GM18511 (cell line): Measurements from ENCODE around the gene FAM98C.
"Not testable (repeated sequence)": the region's sequence is repeated elsewhere in the genome, so short reads cannot be mapped to it uniquely, and the experiment has no call there.

Experiments
- ATAC-seq: cut with Tn5 transposase; IDR thresholded peaks from one replicate; pipeline ENCODE4 v1.9.1; 2021; ENCODE audit warnings: mild to moderate bottlenecking, moderate library complexity; ENCODE audit not compliant: unreplicated experiment

FAM98C gene

GRCh38 chr19:38425222-38425809 lies 22.4 kb downstream of the FAM98C start:
- ATAC-seq = no peak

DNA sequence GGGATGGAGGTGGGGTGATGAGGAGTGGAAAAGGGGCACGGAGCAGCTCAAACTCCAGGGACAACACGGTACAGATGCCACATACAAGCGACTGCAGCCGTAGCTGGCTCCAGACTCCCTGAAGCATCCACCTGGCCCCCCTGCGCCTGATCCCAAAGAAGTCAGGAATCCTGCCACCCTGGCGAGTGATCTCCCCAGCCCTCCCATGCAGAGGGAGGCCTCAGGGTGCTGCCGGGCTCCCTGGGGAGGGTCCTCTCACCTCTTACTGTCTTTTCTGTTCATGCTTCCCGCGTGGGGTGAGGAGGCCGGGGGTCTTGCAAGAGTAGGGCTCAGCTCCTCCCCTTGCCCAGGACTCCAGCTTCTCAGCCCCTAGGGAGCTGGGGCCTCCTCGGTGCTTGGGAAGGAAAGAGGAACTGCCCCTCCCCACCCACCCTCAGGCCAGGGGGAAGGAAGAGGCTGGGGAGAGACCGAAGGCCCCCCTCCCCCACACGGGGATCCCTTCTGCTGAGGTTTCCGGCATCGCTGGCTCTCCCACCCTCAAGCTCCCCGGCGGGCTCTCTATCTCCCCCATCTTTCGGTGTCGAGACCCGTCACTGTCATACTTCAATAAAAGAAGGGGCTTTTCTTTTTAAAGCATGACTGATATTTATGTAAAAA lies 23.0 kb downstream of the FAM98C start, which contains the start of gene RASGRP4:
Gene RASGRP4 (minus strand): TSS at position 410 of the 657 bp plus-strand sequence. CDS start 128 bp downstream, at position 282.
- ATAC-seq = no peak

DNA sequence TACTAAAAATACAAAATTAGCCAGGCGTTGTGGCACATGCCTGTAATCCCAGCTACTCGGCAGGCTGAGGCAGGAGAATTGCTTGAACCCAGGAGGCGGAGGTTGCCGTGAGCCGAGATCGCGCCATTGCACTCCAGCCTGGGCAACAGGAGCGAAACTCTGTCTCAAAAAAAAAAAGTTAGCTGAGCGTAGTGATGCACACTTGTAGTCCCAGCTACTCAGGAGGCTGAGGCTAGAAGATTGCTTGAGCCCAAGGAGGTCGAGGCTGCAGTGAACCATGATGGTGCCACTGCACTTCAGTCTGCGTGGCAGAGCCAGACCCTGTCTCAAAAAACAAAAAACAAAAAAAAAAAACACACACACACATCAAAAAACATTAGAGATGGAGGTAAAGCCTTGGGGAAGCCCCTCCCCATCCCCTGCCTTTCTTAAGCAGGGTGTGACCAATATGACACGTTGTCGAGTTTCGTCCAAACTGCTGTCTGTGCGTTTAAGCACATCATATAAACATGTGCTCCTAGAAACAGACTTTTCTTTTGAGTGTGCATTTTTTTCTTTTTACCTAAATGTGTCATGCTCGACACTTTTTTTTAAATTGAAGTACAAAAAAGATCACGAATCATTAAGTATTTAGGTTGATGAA lies 24.3 kb downstream of the FAM98C start:
- ATAC-seq = not testable (repeated sequence)

GRCh38 chr19:38429055-38429810 lies 26.3 kb downstream of the FAM98C start:
- ATAC-seq = no peak

- ATAC-seq = no peak
These were observed 26.9 kb downstream of the FAM98C start for GRCh38 chr19:38429811-38430156.

GRCh38 chr19:38430931-38431330 lies 28.0 kb downstream of the FAM98C start:
- no peak for ATAC-seq

GRCh38 chr19:38433268-38433733 lies 30.4 kb downstream of the FAM98C start, which contains the start of gene RYR1:
Gene RYR1 (plus strand): TSS chr19:38433691. CDS start chr19:38433830, 139 bp downstream.
- ATAC-seq = no peak

- no peak for ATAC-seq
These were observed 31.7 kb downstream of the FAM98C start for GRCh38 chr19:38434549-38435051.

- no peak for ATAC-seq
These were observed 34.4 kb downstream of the FAM98C start for GRCh38 chr19:38437295-38437694.

DNA sequence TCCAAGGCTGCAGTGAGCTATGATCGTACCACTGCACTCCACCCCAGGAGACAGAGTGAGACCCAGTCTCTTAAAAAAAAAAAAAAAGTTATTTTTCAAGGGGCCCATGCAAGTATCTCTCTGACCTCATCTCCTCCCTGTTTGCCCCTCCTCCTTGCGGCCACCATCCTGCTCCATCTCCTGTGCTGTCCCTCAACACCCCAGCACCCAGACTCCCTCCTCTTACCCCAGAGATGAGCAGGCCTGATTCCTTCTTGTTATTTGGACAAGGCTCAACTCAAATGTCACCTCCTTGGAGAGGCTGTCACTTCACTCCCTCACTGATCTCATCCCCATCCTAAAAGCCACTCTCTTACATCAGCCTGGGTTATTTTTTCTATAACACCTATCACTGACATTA lies 35.0 kb downstream of the FAM98C start:
- ATAC-seq = no peak

DNA sequence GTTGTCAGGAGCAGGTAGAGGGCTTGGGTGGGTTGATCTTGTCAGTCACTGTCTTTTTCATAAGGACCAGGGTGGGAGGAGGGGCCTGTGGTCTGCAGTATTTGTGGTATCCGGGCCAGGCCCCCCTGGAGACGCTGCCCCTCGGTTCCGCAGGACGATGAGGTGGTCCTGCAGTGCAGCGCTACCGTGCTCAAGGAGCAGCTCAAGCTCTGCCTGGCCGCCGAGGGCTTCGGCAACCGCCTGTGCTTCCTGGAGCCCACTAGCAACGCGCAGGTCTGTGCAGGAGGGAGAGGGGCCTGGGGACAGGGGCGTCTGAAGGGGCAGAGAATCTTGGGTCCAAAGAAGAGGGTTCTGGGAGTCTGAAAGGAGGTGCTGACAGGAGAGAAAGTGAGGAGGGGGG lies 37.7 kb downstream of the FAM98C start:
- ATAC-seq = no peak

- no peak for ATAC-seq
These were observed 38.9 kb downstream of the FAM98C start for GRCh38 chr19:38441657-38442348.

GRCh38 chr19:38442736-38443135 lies 39.8 kb downstream of the FAM98C start:
- ATAC-seq = no peak

- ATAC-seq = no peak
These were observed 40.6 kb downstream of the FAM98C start for GRCh38 chr19:38443458-38443999.

DNA sequence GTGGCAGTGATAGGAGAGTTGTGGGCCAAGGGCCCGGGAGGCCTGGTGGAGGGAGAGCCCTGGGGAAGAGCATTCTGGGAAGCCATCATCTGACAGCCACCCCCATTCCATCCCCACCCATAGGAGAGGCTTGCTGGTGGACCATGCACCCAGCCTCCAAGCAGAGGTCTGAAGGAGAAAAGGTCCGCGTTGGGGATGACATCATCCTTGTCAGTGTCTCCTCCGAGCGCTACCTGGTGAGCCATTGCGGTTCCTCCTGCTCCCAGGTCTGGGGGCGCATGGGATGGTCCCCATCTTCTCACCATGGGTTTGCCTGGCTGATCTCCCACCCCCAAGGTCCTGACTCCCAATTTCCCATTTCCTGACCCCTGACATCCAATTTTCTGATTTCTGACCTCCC lies 41.1 kb downstream of the FAM98C start:
- ATAC-seq = no peak

DNA sequence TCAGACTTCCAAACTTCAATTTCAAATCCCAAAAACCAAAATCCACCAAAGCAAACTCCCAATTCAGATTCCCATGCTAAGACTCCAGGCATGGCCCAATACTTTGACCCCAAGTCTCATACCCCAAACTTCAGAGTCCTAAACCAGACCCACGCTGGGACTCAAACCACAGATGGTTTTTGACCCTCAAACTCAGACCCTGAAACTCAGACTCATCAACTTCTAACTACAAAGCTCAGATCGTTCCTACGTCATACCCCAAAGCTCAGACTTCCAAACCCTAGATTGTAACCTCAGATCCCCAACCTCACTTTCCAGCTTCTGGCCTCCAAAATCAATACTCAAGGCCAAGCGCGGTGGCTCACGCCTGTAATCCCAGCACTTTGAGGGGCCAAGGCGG lies 42.5 kb downstream of the FAM98C start:
- no peak for ATAC-seq

- ATAC-seq = no peak
These were observed 45.3 kb downstream of the FAM98C start for GRCh38 chr19:38448225-38448624.

DNA sequence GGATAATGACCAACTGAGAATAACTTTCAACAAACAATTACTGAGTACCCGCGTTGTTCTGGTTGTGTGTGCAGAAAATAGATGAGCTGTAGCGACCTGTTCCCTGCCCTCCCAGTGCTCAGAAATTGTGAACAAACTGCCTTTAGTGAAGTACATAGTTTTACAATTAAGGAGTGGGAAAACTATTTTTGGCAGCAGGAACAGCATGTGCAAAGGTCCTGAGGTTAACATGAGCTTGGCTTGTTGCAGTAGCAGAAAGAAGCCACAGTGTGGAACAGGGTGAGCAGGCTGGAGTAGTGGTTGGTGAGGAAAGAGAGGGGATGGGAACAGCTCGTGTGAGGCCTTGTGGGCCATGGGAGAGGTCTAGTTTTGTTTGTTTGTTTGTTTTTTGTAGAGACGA lies 46.6 kb downstream of the FAM98C start:
- no peak for ATAC-seq

GRCh38 chr19:38451036-38451435 lies 48.1 kb downstream of the FAM98C start:
- ATAC-seq = no peak

GRCh38 chr19:38451629-38452028 lies 48.7 kb downstream of the FAM98C start:
- ATAC-seq = no peak
